Mesothelial cell of epicardium (in vitro differentiated cells): ENCODE results near the gene SURF4. TPM values are rescaled to one million over a fixed set of nuclear protein-coding genes. Genes with fewer than 3 reads are reported as not detected.
A peak's percentile ranks its signal among the peaks of the same experiment; 100 is the strongest.

Experiments
- DNase-seq, 2 experiments: peaks; one replicate each; pipeline ENCODE4 v3.0.0; 2021; ENCODE audit warnings: low spot score in 2 of 2; ENCODE audit not compliant: unreplicated experiment in 2 of 2
- H3K27ac Mint-ChIP-seq: 2 replicates; pipeline ENCODE4 v1.8.0; 2021; ENCODE audit warnings: mixed read lengths
- H3K27me3 Mint-ChIP-seq: 2 replicates; pipeline ENCODE4 v1.8.0; 2021; ENCODE audit warnings: low read depth, mixed read lengths
- H3K36me3 Mint-ChIP-seq: 2 replicates; pipeline ENCODE4 v1.8.0; 2021; ENCODE audit warnings: mixed read lengths
- H3K4me1 Mint-ChIP-seq: 2 replicates; pipeline ENCODE4 v1.8.0; 2021; ENCODE audit warnings: mixed read lengths
- H3K4me3 Mint-ChIP-seq: 2 replicates; pipeline ENCODE4 v1.8.0; 2021; ENCODE audit warnings: mild to moderate bottlenecking, moderate library complexity, mixed read lengths
- H3K9me3 Mint-ChIP-seq: 2 replicates; pipeline ENCODE4 v1.8.0; 2021; ENCODE audit warnings: mixed read lengths
- CTCF ChIP-seq: fragments of 200-600 bp; sonication (generic); IDR thresholded peaks from one replicate; pipeline ENCODE4 v1.5.0; 2021; ENCODE audit warnings: antibody characterized with exemption; ENCODE audit not compliant: unreplicated experiment
- total RNA-seq: library from RNA; stranded (reverse); gene quantifications from 3 replicates; pipeline ENCODE4 v1.2.1, GENCODE V29; 2021

SURF4 gene
- total RNA-seq, 1 donor from 2014 or later, result 147 TPM

DNA sequence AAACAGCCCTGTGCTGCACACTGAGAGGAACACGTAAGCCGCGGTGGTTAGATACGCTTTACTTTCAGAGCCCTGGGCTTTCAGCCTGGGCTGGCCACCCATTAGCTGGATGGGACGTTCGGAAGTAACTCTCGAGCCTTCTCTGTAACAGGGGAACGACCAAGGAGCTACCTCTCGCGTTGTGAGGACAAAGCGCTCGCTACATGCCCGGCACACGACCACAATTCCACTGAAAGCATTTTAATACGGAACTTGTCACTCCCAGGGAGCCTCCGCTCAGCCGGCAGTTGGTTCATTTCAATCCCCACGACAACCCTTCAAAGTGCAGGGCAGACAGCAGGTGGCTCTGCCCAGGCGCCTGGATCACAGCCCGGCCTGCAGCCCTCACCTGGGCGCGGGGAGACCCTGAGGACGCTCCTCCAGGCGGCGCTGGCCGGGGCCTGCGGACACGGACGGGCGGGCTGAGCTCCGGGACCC, 19.9 kb downstream of the SURF4 start:
- Mint-ChIP-seq H3K27ac (peak overlapping the region; percentile 88), H3K9me3 (no peaks in the 10 kb centered on the region), H3K27me3 (no peaks in the 10 kb centered on the region), H3K4me1 (peaks cover 3% of the 10 kb centered on the region), H3K4me3 (peak overlapping the region; percentile 88), H3K36me3 (peaks cover 10% of the 10 kb centered on the region)
- no peak for DNase-seq
- no peak for TF ChIP-seq CTCF

- H3K4me3 Mint-ChIP-seq, result peak overlapping the region; percentile 88
- H3K9me3 Mint-ChIP-seq, result no peaks in the 10 kb centered on the region
- peaks cover 3% of the 10 kb centered on the region for H3K4me1 Mint-ChIP-seq
- no peak overlapping the region for H3K27ac Mint-ChIP-seq
- no peaks in the 10 kb centered on the region for H3K27me3 Mint-ChIP-seq
- DNase-seq, result no peak
- TF ChIP-seq CTCF, result no peak
- peaks cover 14% of the 10 kb centered on the region for H3K36me3 Mint-ChIP-seq
Measured at GRCh38 chr9:133354766-133355165, 21.1 kb downstream of the SURF4 start.

GRCh38 chr9:133353548-133353947, 22.3 kb downstream of the SURF4 start:
- no peak for TF ChIP-seq CTCF
- no peak overlapping the region for H3K27ac Mint-ChIP-seq
- no peak overlapping the region for H3K4me3 Mint-ChIP-seq
- H3K4me1 Mint-ChIP-seq, result peaks cover 15% of the 10 kb centered on the region
- H3K9me3 Mint-ChIP-seq, result no peaks in the 10 kb centered on the region
- H3K36me3 Mint-ChIP-seq, result peaks cover 25% of the 10 kb centered on the region
- no peak for DNase-seq
- no peaks in the 10 kb centered on the region for H3K27me3 Mint-ChIP-seq

DNA sequence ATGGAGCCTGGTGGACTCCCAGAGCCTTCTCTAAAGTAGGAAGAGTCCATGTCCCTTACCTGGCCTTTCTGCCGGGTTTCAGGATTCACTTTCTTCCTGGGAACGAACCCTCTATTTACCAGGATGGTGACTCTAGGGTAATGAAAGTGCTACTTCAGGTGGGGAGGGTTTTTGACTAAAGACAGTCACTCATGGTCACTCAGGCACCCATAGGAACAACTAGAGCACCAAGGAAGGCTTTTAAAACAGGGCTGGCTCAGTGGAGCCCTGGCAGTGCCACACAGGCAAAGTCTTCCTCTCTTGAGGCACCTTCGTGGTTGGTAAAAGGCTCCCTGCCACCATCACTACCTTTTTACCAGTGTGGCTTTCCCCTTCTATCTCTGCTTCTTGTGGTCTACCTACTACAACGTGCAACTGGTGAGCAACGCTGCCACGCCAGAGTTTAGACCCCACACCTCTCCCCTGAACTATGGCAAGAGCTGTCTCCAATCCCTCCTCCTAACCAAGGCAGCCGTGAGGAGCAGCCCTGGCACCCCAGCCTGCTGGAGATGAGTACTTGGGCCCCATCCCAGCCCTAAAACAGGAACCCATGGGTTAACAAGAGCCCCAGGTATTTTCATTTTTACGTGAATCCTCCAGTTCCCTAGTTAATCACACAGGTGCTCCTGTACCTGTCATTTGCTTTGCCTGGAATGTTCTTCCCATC, 23.1 kb downstream of the SURF4 start:
- no peak for DNase-seq
- Mint-ChIP-seq H3K9me3 (no peaks in the 10 kb centered on the region), H3K27ac (peak overlapping the region; percentile 15), H3K4me3 (no peak overlapping the region), H3K27me3 (no peaks in the 10 kb centered on the region), H3K36me3 (peaks cover 25% of the 10 kb centered on the region), H3K4me1 (peaks cover 17% of the 10 kb centered on the region)
- no peak for TF ChIP-seq CTCF

- TF ChIP-seq CTCF, result no peak
- H3K4me3 Mint-ChIP-seq, result no peak overlapping the region
- H3K9me3 Mint-ChIP-seq, result no peaks in the 10 kb centered on the region
- H3K27me3 Mint-ChIP-seq, result no peaks in the 10 kb centered on the region
- DNase-seq, result no peak
- peak overlapping the region; percentile 56 for H3K27ac Mint-ChIP-seq
- peaks cover 16% of the 10 kb centered on the region for H3K4me1 Mint-ChIP-seq
- peaks cover 25% of the 10 kb centered on the region for H3K36me3 Mint-ChIP-seq
Measured at GRCh38 chr9:133351908-133352634, 23.8 kb downstream of the SURF4 start.
